A673 (cell line): ENCODE measurements around the gene USP32.

Source experiments
- EZH2 ChIP-seq: fragments of 200-600 bp; sonication (generic); IDR thresholded peaks from 2 replicates; pipeline ENCODE4 v1.6.1; 2017; ENCODE audit warnings: borderline replicate concordance, low read depth, mild to moderate bottlenecking, mixed read lengths, antibody characterized with exemption, low read length; ENCODE audit not compliant: poor library complexity, severe bottlenecking
- TF ChIP-seq, protein P1 (sequence below): fragments of 300-800, 200-600 bp; sonication (generic); conservative IDR thresholded peaks from 2 replicates; pipeline ENCODE4 v1.5.1; 2017; ENCODE audit warnings: low read depth, mild to moderate bottlenecking, antibody characterized with exemption, low read length, moderate library complexity, mixed read lengths

DNA sequence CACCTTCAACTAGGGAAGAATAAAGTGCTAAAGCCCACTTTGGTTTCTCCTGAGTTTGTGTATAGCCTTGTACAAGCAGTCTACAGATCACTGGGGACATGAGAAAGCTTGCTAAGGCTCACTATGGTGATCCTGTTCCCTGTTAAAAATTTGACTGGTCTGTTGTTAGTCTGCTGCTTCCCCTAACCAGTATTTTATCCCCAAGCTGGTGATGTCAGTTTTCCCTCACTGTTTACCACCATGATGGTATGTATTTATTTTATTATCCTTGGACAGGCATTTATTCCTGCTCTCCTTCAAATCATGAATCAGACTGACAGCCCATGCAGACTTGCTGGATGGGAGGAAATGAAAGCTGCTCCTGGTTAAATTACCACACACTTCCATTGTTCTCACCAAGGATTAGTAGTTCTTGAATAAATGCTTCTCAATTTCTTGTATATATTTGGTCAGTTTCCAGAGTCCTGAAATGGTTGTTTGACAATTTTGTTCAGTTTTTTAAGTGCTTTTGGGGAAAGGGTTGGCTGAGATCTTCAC, 142.6 kb downstream of the USP32 start:
- TF ChIP-seq, protein P1, sequence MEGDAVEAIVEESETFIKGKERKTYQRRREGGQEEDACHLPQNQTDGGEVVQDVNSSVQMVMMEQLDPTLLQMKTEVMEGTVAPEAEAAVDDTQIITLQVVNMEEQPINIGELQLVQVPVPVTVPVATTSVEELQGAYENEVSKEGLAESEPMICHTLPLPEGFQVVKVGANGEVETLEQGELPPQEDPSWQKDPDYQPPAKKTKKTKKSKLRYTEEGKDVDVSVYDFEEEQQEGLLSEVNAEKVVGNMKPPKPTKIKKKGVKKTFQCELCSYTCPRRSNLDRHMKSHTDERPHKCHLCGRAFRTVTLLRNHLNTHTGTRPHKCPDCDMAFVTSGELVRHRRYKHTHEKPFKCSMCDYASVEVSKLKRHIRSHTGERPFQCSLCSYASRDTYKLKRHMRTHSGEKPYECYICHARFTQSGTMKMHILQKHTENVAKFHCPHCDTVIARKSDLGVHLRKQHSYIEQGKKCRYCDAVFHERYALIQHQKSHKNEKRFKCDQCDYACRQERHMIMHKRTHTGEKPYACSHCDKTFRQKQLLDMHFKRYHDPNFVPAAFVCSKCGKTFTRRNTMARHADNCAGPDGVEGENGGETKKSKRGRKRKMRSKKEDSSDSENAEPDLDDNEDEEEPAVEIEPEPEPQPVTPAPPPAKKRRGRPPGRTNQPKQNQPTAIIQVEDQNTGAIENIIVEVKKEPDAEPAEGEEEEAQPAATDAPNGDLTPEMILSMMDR = no peak
- TF ChIP-seq EZH2 = no peak
